Measurements from ENCODE around the gene TOP1. TPM values are rescaled to one million over a fixed set of nuclear protein-coding genes. Genes with fewer than 3 reads are reported as not detected.
"Not testable (repeated sequence)": the region's sequence is repeated elsewhere in the genome, so short reads cannot be mapped to it uniquely, and the experiment has no call there.

Gene TOP1
- total RNA-seq, 4 donors from 2014 or later: 9.4 to 13.6 (median 12.2) TPM

GRCh38 chr20:41116282-41116956 is 87.8 kb downstream of the TOP1 start:
- Histone ChIP-seq H3K27me3 (no peaks in the 10 kb centered on the region), H3K36me3 (peaks cover 9 to 92% of the 10 kb centered on the region in 2 donors), H3K4me1 (no peaks in the 10 kb centered on the region), H3K9me3 (no peaks in the 10 kb centered on the region), H3K27ac (no peak overlapping the region), H3K4me3 (no peak overlapping the region)
- intact Hi-C loops (cut with DNase I; ENCODE audit: low total_unique reads) (no loop called here), in situ Hi-C loops (cut with MboI; ENCODE audit: low sequenced_read_pairs in 4 of 4) (no loop called here)
- no peak for ATAC-seq
- no peak for DNase-seq
- TF ChIP-seq CTCF (IDR thresholded peaks at IDR 0.05 in 4 of 5, conservative IDR thresholded peaks at IDR 0.05 in 1 of 5) (no peak), POLR2A (IDR thresholded peaks at IDR 0.05) (no peak)

GRCh38 chr20:41118159-41118558 is 89.5 kb downstream of the TOP1 start:
- in situ Hi-C loops (cut with MboI; ENCODE audit: low sequenced_read_pairs in 4 of 4); H3K27ac ChIP-seq; H3K4me3 ChIP-seq; H3K9me3 ChIP-seq; H3K27me3 ChIP-seq; DNase-seq; intact Hi-C loops (cut with DNase I; ENCODE audit: low total_unique reads); ATAC-seq; H3K4me1 ChIP-seq: not testable (repeated sequence)
- H3K36me3 ChIP-seq: peaks cover 9 to 95% of the 10 kb centered on the region in 2 donors

GRCh38 chr20:41118632-41119031 is 90.0 kb downstream of the TOP1 start:
- TF ChIP-seq POLR2A (IDR thresholded peaks at IDR 0.05): no peak
- no peak for TF ChIP-seq CTCF (IDR thresholded peaks at IDR 0.05 in 4 of 5, conservative IDR thresholded peaks at IDR 0.05 in 1 of 5)
- intact Hi-C loops (cut with DNase I; ENCODE audit: low total_unique reads) (no loop called here), in situ Hi-C loops (cut with MboI; ENCODE audit: low sequenced_read_pairs in 4 of 4) (no loop called here)
- ATAC-seq (no peak), DNase-seq (no peak)
- Histone ChIP-seq H3K9me3 (no peaks in the 10 kb centered on the region), H3K36me3 (peaks cover 9 to 95% of the 10 kb centered on the region in 2 donors), H3K27ac (no peak overlapping the region), H3K4me1 (no peaks in the 10 kb centered on the region), H3K27me3 (no peaks in the 10 kb centered on the region), H3K4me3 (no peak overlapping the region)

DNA sequence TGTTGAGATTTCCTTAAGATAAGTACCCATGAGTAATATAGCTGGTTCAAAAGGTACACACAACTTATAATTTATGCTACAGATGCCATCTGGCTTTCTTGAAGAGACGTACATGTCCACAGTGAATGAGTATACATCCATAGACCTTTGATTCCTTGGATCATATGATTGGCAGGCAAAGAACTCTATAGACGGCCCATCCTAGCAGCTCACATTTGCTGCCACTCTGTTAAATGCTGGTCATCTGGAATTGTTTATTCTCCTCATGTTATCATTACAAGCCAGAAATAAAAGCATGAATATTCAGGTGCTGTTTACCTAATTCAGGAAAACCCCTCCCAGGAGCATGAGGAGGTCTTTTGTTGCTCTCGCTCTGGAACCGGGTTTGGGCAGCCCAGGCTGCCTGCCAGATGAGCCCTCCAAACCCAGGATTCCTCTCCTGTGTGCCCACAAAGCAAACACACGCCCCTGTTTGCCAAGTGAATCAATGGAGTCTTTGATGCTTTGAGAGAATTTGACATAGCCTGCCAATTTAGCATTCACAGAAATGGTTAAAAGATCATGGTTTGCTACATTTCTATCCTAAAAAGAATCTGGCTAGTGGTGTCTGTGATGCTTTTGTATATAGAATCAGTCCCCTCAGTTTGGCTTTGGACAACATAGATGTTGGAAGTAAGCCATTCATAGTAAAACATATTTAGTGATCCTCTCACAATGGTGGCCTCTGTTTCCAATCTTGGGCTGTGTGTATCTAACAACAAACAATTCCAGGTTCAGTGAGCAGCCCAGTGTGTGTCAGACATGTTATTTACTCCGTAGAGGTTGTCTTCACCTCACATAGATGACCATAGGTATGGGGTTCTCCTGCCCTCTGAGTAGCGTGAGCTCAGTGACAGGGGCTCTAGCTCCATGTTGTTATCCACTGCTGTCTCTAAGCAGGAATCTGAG is 91.3 kb downstream of the TOP1 start:
- Histone ChIP-seq H3K27ac (no peak overlapping the region), H3K9me3 (no peaks in the 10 kb centered on the region), H3K4me3 (no peak overlapping the region), H3K4me1 (no peaks in the 10 kb centered on the region), H3K27me3 (no peaks in the 10 kb centered on the region), H3K36me3 (peaks cover 0 to 91% of the 10 kb centered on the region in 2 donors)
- intact Hi-C loops (cut with DNase I; ENCODE audit: low total_unique reads) (no loop called here), in situ Hi-C loops (cut with MboI; ENCODE audit: low sequenced_read_pairs in 4 of 4) (no loop called here)
- no peak for ATAC-seq
- TF ChIP-seq POLR2A (IDR thresholded peaks at IDR 0.05) (no peak), CTCF (IDR thresholded peaks at IDR 0.05 in 4 of 5, conservative IDR thresholded peaks at IDR 0.05 in 1 of 5) (no peak)
- DNase-seq: no peak

- no peak for DNase-seq
- Histone ChIP-seq H3K27ac (no peak overlapping the region), H3K4me3 (no peak overlapping the region), H3K36me3 (peaks cover 0 to 89% of the 10 kb centered on the region in 2 donors), H3K27me3 (no peaks in the 10 kb centered on the region), H3K4me1 (no peaks in the 10 kb centered on the region), H3K9me3 (no peaks in the 10 kb centered on the region)
- intact Hi-C loops (cut with DNase I; ENCODE audit: low total_unique reads): no loop called here
- in situ Hi-C loops (cut with MboI; ENCODE audit: low sequenced_read_pairs in 4 of 4): no loop called here
- ATAC-seq: no peak
- TF ChIP-seq POLR2A (IDR thresholded peaks at IDR 0.05) (no peak), CTCF (IDR thresholded peaks at IDR 0.05 in 4 of 5, conservative IDR thresholded peaks at IDR 0.05 in 1 of 5) (no peak)
Measured at GRCh38 chr20:41121399-41121798, 92.8 kb downstream of the TOP1 start.
